ENCODE measurements around the gene FAM20A. TPM values are rescaled to one million over a fixed set of nuclear protein-coding genes. Genes with fewer than 3 reads are reported as not detected.

Gene FAM20A
- polyA plus RNA-seq, 1 donor (not counting 4 experiments of a cell fraction or from before 2014, with no cell fraction given), result not detected

- no peaks in the 10 kb centered on the region for H3K4me1 ChIP-seq (ENCODE audit: control insufficient read depth, extremely low read depth, insufficient read depth, low read length)
- H4K20me1 ChIP-seq (ENCODE audit: control insufficient read depth, extremely low read depth, insufficient read depth, low read length), result no peaks in the 10 kb centered on the region
- no peak overlapping the region for H3K4me2 ChIP-seq (ENCODE audit: control insufficient read depth, extremely low read depth, insufficient read depth, low read depth, low read length)
- dilution Hi-C loops (cut with MboI; ENCODE audit: extremely low pct_ligation_motif_present, low sequenced_read_pairs), result no loop called here
- H3K4me3 ChIP-seq (ENCODE audit: control insufficient read depth in 2 of 3, extremely low read depth in 1 of 3, insufficient read depth in 2 of 3, low read depth in 1 of 3, low read length in 3 of 3), result no peak overlapping the region
- no peaks in the 10 kb centered on the region for H3K27me3 ChIP-seq (ENCODE audit: control insufficient read depth, extremely low read depth, insufficient read depth, low read length)
- TF ChIP-seq EZH2 (IDR thresholded peaks at IDR 0.05; ENCODE audit: low read length) (no peak), CTCF (optimal IDR thresholded peaks at IDR 0.05 in 1 of 3, IDR thresholded peaks at IDR 0.05 in 1 of 3, conservative IDR thresholded peaks at IDR 0.05 in 1 of 3; ENCODE audit: extremely low read depth in 1 of 3, insufficient read depth in 2 of 3, low read length in 3 of 3) (peak; percentile 75 to 82 (median 79))
- no peaks in the 10 kb centered on the region for H3K79me2 ChIP-seq (ENCODE audit: control insufficient read depth, insufficient read depth, low read length)
- FAIRE-seq, result peak; percentile 69
- no peak overlapping the region for H3K27ac ChIP-seq (ENCODE audit: control insufficient read depth, insufficient read depth, low read length)
- H2AFZ ChIP-seq (ENCODE audit: control insufficient read depth, low read length), result peak overlapping the region; percentile 2
- H3K9me3 ChIP-seq (ENCODE audit: control insufficient read depth, low read depth, low read length), result no peaks in the 10 kb centered on the region
- no peaks in the 10 kb centered on the region for H3K9me1 ChIP-seq (ENCODE audit: control insufficient read depth, extremely low read depth, insufficient read depth, low read length)
- H3K9ac ChIP-seq (ENCODE audit: control insufficient read depth, extremely low read depth, insufficient read depth, low read length), result no peak overlapping the region
- no peaks in the 10 kb centered on the region for H3K36me3 ChIP-seq (ENCODE audit: control insufficient read depth in 2 of 2, extremely low read depth in 1 of 2, insufficient read depth in 2 of 2, low read length in 2 of 2)
- peak; percentile 36 for DNase-seq (ENCODE audit: low read depth, low spot score)
Measured at GRCh38 chr17:68613739-68614298, 12.7 kb upstream of the FAM20A start.

GRCh38 chr17:68612923-68613292, 11.7 kb upstream of the FAM20A start:
- TF ChIP-seq EZH2 (IDR thresholded peaks at IDR 0.05; ENCODE audit: low read length), result no peak
- no peak for TF ChIP-seq CTCF (optimal IDR thresholded peaks at IDR 0.05 in 1 of 3, IDR thresholded peaks at IDR 0.05 in 1 of 3, conservative IDR thresholded peaks at IDR 0.05 in 1 of 3; ENCODE audit: extremely low read depth in 1 of 3, insufficient read depth in 2 of 3, low read length in 3 of 3)
- H3K9me3 ChIP-seq (ENCODE audit: control insufficient read depth, low read depth, low read length), result no peaks in the 10 kb centered on the region
- H3K27ac ChIP-seq (ENCODE audit: control insufficient read depth, insufficient read depth, low read length), result no peak overlapping the region
- H2AFZ ChIP-seq (ENCODE audit: control insufficient read depth, low read length), result no peak overlapping the region
- H3K4me1 ChIP-seq (ENCODE audit: control insufficient read depth, extremely low read depth, insufficient read depth, low read length), result no peaks in the 10 kb centered on the region
- no peaks in the 10 kb centered on the region for H3K27me3 ChIP-seq (ENCODE audit: control insufficient read depth, extremely low read depth, insufficient read depth, low read length)
- no peaks in the 10 kb centered on the region for H3K9me1 ChIP-seq (ENCODE audit: control insufficient read depth, extremely low read depth, insufficient read depth, low read length)
- H3K36me3 ChIP-seq (ENCODE audit: control insufficient read depth in 2 of 2, extremely low read depth in 1 of 2, insufficient read depth in 2 of 2, low read length in 2 of 2), result no peaks in the 10 kb centered on the region
- no peak overlapping the region for H3K4me2 ChIP-seq (ENCODE audit: control insufficient read depth, extremely low read depth, insufficient read depth, low read depth, low read length)
- H3K4me3 ChIP-seq (ENCODE audit: control insufficient read depth in 2 of 3, extremely low read depth in 1 of 3, insufficient read depth in 2 of 3, low read depth in 1 of 3, low read length in 3 of 3), result no peak overlapping the region
- DNase-seq (ENCODE audit: low read depth, low spot score), result no peak
- no peaks in the 10 kb centered on the region for H4K20me1 ChIP-seq (ENCODE audit: control insufficient read depth, extremely low read depth, insufficient read depth, low read length)
- H3K79me2 ChIP-seq (ENCODE audit: control insufficient read depth, insufficient read depth, low read length), result no peaks in the 10 kb centered on the region
- dilution Hi-C loops (cut with MboI; ENCODE audit: extremely low pct_ligation_motif_present, low sequenced_read_pairs), result no loop called here
- no peak for FAIRE-seq
- no peak overlapping the region for H3K9ac ChIP-seq (ENCODE audit: control insufficient read depth, extremely low read depth, insufficient read depth, low read length)

Measured in keratinocyte (primary cell).